AG20443 (cell line): ENCODE data around the gene AGPAT2.

ENCODE experiments used
- DNase-seq: peaks from one replicate; pipeline ENCODE4 v3.0.0; 2012; ENCODE audit warnings: low spot score, mixed read lengths

The AGPAT2 gene

GRCh38 chr9:136661641-136662325, 25.5 kb downstream of the AGPAT2 start:
- DNase-seq: no peak

DNA sequence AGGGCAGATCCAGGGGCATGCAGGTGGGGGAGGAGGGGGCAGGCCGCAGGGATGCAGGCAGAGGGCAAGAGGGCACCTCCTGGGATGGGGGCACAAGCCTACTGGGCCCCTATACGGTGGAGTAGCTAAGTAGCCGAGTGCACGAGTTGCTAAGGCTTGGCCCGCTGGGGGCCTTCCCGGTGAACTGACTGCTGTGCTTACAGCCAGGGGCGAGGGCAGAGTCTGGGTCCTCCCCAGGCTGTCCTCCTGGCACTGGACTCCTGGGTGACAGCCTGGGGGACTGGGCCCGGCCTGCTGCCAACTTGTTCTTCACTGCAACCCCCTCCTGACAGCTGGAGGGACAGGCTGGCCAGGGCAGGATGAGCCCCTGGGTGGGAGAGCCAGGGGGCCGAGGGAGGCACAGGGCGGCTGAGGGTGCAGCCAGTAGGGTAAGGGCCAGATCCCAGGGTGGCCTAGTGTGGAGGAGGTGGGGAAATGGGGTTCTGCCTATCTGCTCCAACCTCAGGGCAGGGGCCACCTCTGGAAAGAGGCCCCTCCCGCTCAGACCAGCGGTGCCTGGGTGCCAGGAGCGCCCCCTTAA, 26.2 kb downstream of the AGPAT2 start:
- no peak for DNase-seq

- DNase-seq: no peak
Measured at GRCh38 chr9:136659861-136660784, 27.1 kb downstream of the AGPAT2 start.

DNA sequence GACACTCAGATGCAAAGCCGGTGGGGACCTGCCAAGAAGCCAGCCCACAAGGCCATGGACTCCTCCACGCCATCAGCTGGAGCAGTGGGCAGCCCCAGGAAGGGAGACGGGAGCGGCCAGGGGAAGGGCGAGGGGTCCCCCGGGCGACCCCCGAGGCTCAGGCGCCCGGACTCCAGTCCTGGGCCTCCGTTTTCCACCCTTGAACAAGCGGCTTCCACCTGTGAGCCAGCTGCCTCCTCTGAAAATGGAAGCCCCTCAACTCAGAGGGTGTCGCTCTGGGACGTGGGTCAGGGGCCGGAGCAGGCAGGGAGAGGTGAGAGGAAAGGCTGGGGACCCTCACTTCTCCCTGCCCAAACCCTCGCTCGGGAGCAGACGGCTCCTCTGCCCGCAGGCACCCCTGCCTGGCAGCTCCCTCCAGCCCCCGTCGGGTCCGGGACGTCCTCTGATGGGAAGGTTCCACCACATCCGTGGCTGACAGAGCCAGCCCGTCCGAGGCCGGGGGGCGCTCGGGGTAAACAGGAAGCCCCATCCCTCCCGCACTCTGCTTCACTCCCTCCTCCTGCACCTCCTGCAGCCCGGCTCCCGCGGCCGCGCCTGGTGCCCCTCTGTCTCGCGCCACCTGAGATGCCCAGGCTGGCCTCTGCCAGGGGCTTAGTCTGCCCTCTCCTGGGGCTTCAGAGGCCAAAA, 28.3 kb downstream of the AGPAT2 start:
- no peak for DNase-seq

GRCh38 chr9:136657974-136658848, 29.0 kb downstream of the AGPAT2 start:
- no peak for DNase-seq

DNA sequence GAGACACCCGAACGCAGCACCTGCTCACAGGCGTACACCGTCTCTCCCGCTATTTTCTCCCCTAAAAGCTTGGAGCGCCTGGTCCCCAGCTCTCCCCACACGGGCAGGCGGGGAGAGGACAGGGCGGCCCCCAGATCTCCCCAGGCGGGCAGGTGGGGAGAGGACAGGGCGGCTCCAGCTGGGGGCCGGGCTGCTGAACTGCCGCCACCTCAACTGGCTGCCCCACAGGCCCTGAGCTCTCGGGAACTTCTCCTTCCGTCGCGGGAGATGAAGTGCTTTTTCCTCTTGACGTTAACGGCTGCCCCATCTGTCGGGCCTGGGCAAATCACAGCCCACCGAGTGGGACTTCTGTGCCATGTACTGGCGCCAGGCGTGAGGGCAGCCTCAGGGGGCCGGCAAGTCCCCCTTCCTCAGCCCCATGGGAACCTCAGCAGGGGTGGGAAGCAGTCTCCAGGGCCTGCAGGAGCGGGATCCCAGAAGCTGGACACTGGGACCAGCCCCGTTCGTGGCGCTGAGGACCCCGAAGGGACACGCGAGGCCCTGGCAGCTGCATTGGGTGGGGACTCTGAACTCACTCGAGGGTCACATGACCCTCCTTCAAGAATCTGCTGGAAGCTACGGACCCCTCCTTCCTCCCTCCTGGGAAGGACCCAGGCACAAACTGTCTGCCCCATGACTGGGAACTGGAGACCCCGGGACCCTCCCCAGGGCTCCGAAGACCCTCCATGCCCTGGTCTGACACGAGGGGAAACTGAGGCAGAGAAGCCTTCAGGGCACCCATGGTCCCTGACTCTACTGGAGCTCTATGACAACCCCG, 30.3 kb downstream of the AGPAT2 start:
- no peak for DNase-seq

DNA sequence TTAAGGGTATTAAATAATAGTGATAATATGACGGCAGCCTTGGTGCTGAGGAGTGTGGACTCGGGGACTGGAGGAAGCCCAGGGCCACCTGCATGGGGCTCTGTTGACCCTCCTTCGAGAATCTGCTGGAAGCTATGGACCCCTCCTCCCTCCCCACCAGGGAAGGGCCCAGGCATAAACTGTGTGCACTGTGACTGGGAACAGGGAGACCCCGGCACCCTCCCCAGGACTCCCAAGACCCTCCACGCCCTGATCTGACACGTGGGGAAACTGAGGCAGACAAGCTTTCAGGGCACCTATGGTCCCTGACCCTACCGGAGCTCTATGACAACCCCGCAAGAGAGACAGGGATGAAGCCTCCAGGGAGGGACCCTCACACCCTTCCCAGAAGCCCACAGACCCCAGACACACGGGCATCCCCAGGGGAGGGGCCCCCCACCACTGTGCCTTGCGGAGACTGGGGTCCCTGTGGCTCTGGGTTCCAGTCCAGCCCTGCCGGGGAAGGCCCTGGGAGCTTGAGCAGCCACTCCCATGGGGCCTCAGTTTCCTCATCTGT, 31.0 kb downstream of the AGPAT2 start:
- DNase-seq: no peak

GRCh38 chr9:136655536-136656182, 31.6 kb downstream of the AGPAT2 start:
- DNase-seq: no peak

- no peak for DNase-seq
Measured at GRCh38 chr9:136654820-136655535, 32.3 kb downstream of the AGPAT2 start.

DNA sequence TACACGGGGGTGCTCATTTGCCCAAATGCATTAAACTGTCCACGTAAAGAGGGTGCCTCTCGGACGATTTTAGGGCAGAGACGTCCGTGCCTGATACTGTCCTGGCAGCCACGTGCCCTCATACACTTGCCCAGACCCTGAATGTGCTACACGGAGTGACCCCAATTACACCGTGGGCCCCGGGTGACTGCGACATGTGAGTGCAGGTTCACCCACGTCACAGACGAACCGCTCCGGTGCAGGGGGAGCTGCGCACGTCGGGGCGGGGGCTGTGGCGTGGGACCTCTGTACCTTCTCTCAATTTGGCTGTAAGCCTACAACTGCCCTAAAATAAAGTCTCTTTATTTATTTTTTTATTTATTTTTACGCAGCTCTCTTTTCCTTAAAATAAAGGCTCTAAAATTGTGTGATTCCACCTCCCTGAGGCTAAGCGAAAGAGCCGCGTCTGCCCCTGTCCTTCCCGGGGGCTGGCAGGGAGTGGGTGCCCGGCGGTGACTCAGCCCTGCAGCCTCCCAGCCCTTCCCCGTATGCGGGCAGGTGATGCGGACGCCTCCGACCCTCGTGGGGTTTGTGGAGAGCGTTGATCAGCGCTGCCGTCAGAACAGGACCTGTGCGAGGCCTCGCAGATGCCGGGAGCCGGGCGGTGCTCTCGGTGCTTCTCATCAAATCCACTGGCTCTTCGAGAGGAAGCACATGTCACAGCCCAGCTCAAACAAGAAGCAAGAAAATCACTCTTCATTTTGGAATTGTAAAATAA, 33.8 kb downstream of the AGPAT2 start:
- DNase-seq: no peak

- DNase-seq: no peak
Measured at GRCh38 chr9:136651860-136652259, 35.4 kb downstream of the AGPAT2 start.

- DNase-seq: no peak
Measured at GRCh38 chr9:136650648-136651047, 36.6 kb downstream of the AGPAT2 start.

GRCh38 chr9:136650021-136650420, 37.2 kb downstream of the AGPAT2 start:
- no peak for DNase-seq

DNA sequence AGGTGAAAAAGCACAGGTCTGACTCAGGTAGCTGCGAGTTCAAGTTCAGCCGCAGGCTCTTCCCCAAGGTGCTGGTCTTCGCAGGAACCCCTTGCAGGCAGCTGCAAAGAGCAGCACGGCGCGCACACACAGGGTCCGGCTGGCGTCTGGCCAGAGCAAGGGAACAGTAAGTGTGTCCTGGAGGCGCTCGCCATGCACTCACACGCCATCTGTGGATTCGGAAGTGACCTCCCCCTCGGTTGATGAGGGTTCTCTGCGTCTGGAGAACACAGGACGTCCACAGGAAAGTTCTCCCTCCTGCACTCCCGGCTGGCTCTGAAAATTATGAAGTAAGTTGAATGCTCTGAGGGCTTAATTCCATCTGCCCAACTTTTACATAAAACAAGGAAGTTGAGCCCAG, 38.5 kb downstream of the AGPAT2 start:
- no peak for DNase-seq

- no peak for DNase-seq
Measured at GRCh38 chr9:136646827-136647711, 40.2 kb downstream of the AGPAT2 start.

GRCh38 chr9:136645903-136646754, 41.1 kb downstream of the AGPAT2 start:
- DNase-seq: no peak
